Upper lobe of left lung (tissue), 4 donors: Measurements from ENCODE around the gene SP3.

ENCODE experiments used
- POLR2AphosphoS5 ChIP-seq, 2 donors: sonication (generic); formaldehyde crosslinking; IDR thresholded peaks; one replicate each; pipeline ENCODE4 v1.5.1; 2017; ENCODE audit warnings: antibody characterized with exemption in 2 of 2
- TF ChIP-seq, protein P1 (sequence below), 6 experiments: fragments of 450-650 bp in 4 of 6; fragments of 200-600 bp in 2 of 6; sonication (generic) in 2 of 6; IDR thresholded peaks; one replicate each; pipeline ENCODE4 v1.5.1; 2016 to 2019; ENCODE audit warnings: antibody characterized with exemption in 6 of 6

DNA sequence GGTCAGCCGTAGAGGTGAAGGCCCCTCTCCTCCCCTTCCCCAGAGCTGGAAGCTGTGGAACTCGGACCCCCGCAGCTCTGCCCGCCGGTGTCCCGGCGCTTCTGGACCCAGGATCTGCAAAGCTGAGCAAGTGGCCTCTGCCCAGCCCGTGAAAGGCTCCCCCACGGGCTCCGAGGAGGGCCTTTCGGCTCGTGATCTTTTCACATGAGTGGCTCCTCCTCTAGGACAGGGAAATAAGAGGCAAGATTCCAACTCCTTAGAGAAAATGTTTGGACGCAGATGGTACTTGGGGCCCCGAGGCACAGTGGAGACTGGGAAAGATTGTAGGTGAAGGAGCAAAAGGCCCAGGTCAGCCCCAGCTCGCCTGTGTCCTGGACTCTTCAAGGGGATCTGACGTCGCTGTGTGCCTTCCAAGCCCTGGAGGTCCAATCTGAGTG lies 48.2 kb upstream of the SP3 start:
- TF ChIP-seq POLR2AphosphoS5 (IDR thresholded peaks at IDR 0.05): no peak
- TF ChIP-seq, protein P1, sequence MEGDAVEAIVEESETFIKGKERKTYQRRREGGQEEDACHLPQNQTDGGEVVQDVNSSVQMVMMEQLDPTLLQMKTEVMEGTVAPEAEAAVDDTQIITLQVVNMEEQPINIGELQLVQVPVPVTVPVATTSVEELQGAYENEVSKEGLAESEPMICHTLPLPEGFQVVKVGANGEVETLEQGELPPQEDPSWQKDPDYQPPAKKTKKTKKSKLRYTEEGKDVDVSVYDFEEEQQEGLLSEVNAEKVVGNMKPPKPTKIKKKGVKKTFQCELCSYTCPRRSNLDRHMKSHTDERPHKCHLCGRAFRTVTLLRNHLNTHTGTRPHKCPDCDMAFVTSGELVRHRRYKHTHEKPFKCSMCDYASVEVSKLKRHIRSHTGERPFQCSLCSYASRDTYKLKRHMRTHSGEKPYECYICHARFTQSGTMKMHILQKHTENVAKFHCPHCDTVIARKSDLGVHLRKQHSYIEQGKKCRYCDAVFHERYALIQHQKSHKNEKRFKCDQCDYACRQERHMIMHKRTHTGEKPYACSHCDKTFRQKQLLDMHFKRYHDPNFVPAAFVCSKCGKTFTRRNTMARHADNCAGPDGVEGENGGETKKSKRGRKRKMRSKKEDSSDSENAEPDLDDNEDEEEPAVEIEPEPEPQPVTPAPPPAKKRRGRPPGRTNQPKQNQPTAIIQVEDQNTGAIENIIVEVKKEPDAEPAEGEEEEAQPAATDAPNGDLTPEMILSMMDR (IDR thresholded peaks at IDR 0.05): no peak
